Endothelial cell of umbilical vein (primary cell): ENCODE measurements around the gene NACA.

Source experiments
- EZH2 ChIP-seq: IDR thresholded peaks from 2 replicates; pipeline ENCODE4 v1.6.1; 2012; ENCODE audit warnings: borderline replicate concordance, low read depth, mild to moderate bottlenecking, moderate library complexity, low read length, inconsistent platforms; ENCODE audit not compliant: severe bottlenecking
- FOS ChIP-seq: IDR thresholded peaks from 2 replicates; pipeline ENCODE4 v1.6.1; 2011; ENCODE audit warnings: mild to moderate bottlenecking, low read length, moderate library complexity, borderline replicate concordance; ENCODE audit not compliant: insufficient read depth
- GATA2 ChIP-seq: IDR thresholded peaks from 2 replicates; pipeline ENCODE4 v1.7.0; 2011; ENCODE audit warnings: low read depth, mild to moderate bottlenecking, moderate library complexity, mixed read lengths, low read length; ENCODE audit not compliant: insufficient read length, insufficient read depth
- MYC ChIP-seq: IDR thresholded peaks from one replicate; pipeline ENCODE4 v1.6.1; 2011; ENCODE audit warnings: mild to moderate bottlenecking, low read depth, low read length
- POLR2A ChIP-seq: IDR thresholded peaks from 2 replicates; pipeline ENCODE4 v1.6.1; 2012; ENCODE audit warnings: low read depth, mild to moderate bottlenecking, control low read depth, low read length
- POLR2AphosphoS5 ChIP-seq: IDR thresholded peaks from 2 replicates; pipeline ENCODE4 v1.6.1; 2012; ENCODE audit warnings: low read depth, mild to moderate bottlenecking, control low read depth, low read length, moderate library complexity; ENCODE audit not compliant: insufficient read depth
- TF ChIP-seq, protein P1 (sequence below), 2 donors: IDR thresholded peaks; 1 replicate in 1 of 2; 2 replicates in 1 of 2; pipeline ENCODE4 v1.5.1; 2011; ENCODE audit warnings: low read length in 2 of 2, mild to moderate bottlenecking in 2 of 2, moderate library complexity in 2 of 2, control low read depth in 1 of 2, inconsistent platforms in 1 of 2, low read depth in 1 of 2; ENCODE audit not compliant: insufficient read depth in 1 of 2; ENCODE audit errors: extremely low read depth in 1 of 2
- TF ChIP-seq, protein P2 (sequence below): IDR thresholded peaks from 2 replicates; pipeline ENCODE4 v1.6.1; 2011; ENCODE audit not compliant: insufficient read depth, insufficient read length

DNA sequence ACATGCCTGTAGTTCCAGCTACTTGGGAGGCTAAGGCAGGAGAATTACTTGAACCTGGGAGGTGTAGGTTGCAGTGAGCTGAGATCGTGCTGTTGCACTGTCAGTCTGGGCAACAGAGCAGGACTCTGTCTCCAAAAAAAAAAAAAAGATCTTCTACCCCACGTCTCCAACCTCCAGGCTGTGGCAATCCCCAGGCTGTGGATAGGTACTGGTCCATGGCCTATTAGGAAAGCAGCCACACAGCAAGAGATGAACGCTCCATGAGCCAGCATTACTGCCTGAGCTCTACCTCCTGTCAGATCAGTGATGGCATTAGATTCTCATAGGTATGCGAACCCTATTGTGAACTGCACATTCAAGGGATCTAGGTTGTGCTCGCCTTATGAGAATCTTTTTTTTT, 30.9 kb downstream of the NACA start:
- TF ChIP-seq FOS (no peak), POLR2AphosphoS5 (no peak), EZH2 (no peak), POLR2A (no peak), MYC (no peak), GATA2 (no peak)
- TF ChIP-seq, protein P1, sequence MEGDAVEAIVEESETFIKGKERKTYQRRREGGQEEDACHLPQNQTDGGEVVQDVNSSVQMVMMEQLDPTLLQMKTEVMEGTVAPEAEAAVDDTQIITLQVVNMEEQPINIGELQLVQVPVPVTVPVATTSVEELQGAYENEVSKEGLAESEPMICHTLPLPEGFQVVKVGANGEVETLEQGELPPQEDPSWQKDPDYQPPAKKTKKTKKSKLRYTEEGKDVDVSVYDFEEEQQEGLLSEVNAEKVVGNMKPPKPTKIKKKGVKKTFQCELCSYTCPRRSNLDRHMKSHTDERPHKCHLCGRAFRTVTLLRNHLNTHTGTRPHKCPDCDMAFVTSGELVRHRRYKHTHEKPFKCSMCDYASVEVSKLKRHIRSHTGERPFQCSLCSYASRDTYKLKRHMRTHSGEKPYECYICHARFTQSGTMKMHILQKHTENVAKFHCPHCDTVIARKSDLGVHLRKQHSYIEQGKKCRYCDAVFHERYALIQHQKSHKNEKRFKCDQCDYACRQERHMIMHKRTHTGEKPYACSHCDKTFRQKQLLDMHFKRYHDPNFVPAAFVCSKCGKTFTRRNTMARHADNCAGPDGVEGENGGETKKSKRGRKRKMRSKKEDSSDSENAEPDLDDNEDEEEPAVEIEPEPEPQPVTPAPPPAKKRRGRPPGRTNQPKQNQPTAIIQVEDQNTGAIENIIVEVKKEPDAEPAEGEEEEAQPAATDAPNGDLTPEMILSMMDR (IDR thresholded peaks at IDR 0.05; ENCODE audit: extremely low read depth in 1 of 2, insufficient read depth in 1 of 2, low read depth in 1 of 2, low read length in 2 of 2), result no peak
- TF ChIP-seq, protein P2, sequence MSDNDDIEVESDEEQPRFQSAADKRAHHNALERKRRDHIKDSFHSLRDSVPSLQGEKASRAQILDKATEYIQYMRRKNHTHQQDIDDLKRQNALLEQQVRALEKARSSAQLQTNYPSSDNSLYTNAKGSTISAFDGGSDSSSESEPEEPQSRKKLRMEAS, result no peak
